Loucy (cell line): ENCODE measurements around the gene GRID2.

Source experiments
- H2AFZ ChIP-seq: fragments of 200-600 bp; sonication (generic); 2 replicates; pipeline ENCODE4 v1.6.0; 2016; ENCODE audit warnings: antibody characterized with exemption, mild to moderate bottlenecking, low read length, moderate library complexity
- H3F3A ChIP-seq: fragments of 200-600 bp; 2 replicates; pipeline ENCODE4 v1.6.0; 2016; ENCODE audit warnings: antibody characterized with exemption, low read depth, mild to moderate bottlenecking
- H3K27me3 ChIP-seq: fragments of 200-600 bp; sonication (generic); 2 replicates; pipeline ENCODE4 v1.6.1; 2014; ENCODE audit warnings: low read length, mild to moderate bottlenecking; ENCODE audit not compliant: insufficient read depth, poor library complexity, severe bottlenecking
- H3K36me3 ChIP-seq: fragments of 200-600 bp; sonication (generic); 2 replicates; pipeline ENCODE4 v1.6.1; 2016; ENCODE audit warnings: low read length; ENCODE audit not compliant: insufficient read depth
- H3K4me1 ChIP-seq: fragments of 200-600 bp; sonication (generic); 2 replicates; pipeline ENCODE4 v1.5.1; 2014; ENCODE audit warnings: low read length, mild to moderate bottlenecking; ENCODE audit not compliant: insufficient read depth, poor library complexity, severe bottlenecking
- H3K4me2 ChIP-seq: fragments of 200-600 bp; sonication (generic); 2 replicates; pipeline ENCODE4 v1.6.0; 2014; ENCODE audit warnings: antibody characterized with exemption, low read length, low read depth, mild to moderate bottlenecking; ENCODE audit not compliant: poor library complexity, severe bottlenecking
- H3K4me3 ChIP-seq: fragments of 200-600 bp; sonication (generic); 2 replicates; pipeline ENCODE4 v1.5.1; 2014; ENCODE audit warnings: low read length, mild to moderate bottlenecking, mixed read lengths; ENCODE audit not compliant: poor library complexity, severe bottlenecking
- H3K79me2 ChIP-seq: fragments of 200-600 bp; sonication (generic); 2 replicates; pipeline ENCODE4 v1.6.1; 2014; ENCODE audit warnings: low read length; ENCODE audit not compliant: insufficient read depth
- H3K9ac ChIP-seq: fragments of 200-600 bp; sonication (generic); 2 replicates; pipeline ENCODE4 v1.6.0; 2014; ENCODE audit warnings: mild to moderate bottlenecking, low read depth, low read length, moderate library complexity; ENCODE audit not compliant: poor library complexity, severe bottlenecking
- H3K9me2 ChIP-seq: fragments of 200-600 bp; sonication (generic); replicated peaks from 2 replicates; pipeline ENCODE4 v1.6.1; 2016; ENCODE audit warnings: low read depth, low read length, mixed read lengths
- H3K9me3 ChIP-seq: fragments of 200-600 bp; sonication (generic); 2 replicates; pipeline ENCODE4 v1.6.1; 2014; ENCODE audit warnings: mild to moderate bottlenecking, antibody characterized with exemption, low read length, low read depth; ENCODE audit not compliant: insufficient read depth
- H4K20me1 ChIP-seq: fragments of 200-600 bp; sonication (generic); 2 replicates; pipeline ENCODE4 v1.6.0; 2014; ENCODE audit warnings: antibody characterized with exemption, low read length, mild to moderate bottlenecking; ENCODE audit not compliant: insufficient read depth, poor library complexity, severe bottlenecking
- CTCF ChIP-seq: fragments of 200-600 bp; sonication (generic); conservative IDR thresholded peaks from 2 replicates; pipeline ENCODE4 v1.5.1; 2014; ENCODE audit warnings: mild to moderate bottlenecking, antibody characterized with exemption, low read length
- EZH2phosphoT487 ChIP-seq: fragments of 200-600 bp; IDR thresholded peaks from 2 replicates; pipeline ENCODE4 v1.6.1; 2018; ENCODE audit warnings: antibody characterized with exemption, mild to moderate bottlenecking, moderate library complexity, borderline replicate concordance

Gene GRID2

GRCh38 chr4:93478805-93479204 lies 1175.0 kb downstream of the GRID2 start:
- no peaks in the 10 kb centered on the region for H3K27me3 ChIP-seq

DNA sequence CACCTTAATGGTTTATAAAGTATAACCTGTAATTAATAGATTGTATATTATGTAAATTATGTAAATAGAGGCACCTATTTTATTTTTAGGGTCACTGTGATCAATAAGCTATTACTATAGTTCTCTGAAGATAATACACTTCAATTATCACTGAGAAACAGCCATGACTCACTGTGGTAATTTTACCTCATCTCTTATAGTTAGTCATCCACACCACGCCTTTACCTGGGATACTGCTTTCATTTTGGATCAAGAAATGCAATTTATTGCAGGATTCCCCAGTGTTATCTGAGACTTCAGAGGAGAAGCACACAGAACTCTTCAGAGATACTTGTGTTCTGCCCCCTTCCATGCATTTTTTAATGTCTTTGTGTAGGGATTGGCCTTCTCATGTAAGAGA lies 1176.7 kb downstream of the GRID2 start:
- Histone ChIP-seq H3K79me2 (no peaks in the 10 kb centered on the region), H2AFZ (no peak overlapping the region), H3K9me2 (no peaks in the 10 kb centered on the region), H3F3A (no peaks in the 10 kb centered on the region), H3K36me3 (no peaks in the 10 kb centered on the region), H3K4me1 (no peaks in the 10 kb centered on the region), H3K9me3 (no peaks in the 10 kb centered on the region), H3K9ac (no peak overlapping the region), H3K4me3 (no peak overlapping the region), H4K20me1 (no peaks in the 10 kb centered on the region), H3K27me3 (no peaks in the 10 kb centered on the region), H3K4me2 (no peak overlapping the region)
- TF ChIP-seq EZH2phosphoT487: no peak
- no peak for TF ChIP-seq CTCF

More at GRCh38 chr4:93478805-93479204, 1175.0 kb downstream of the GRID2 start:
- Histone ChIP-seq H3K79me2 (no peaks in the 10 kb centered on the region), H3K9ac (no peak overlapping the region), H3K36me3 (no peaks in the 10 kb centered on the region), H4K20me1 (no peaks in the 10 kb centered on the region), H3K4me2 (no peak overlapping the region), H3K4me3 (no peak overlapping the region), H3K9me3 (no peaks in the 10 kb centered on the region), H2AFZ (no peak overlapping the region), H3F3A (no peaks in the 10 kb centered on the region), H3K4me1 (no peaks in the 10 kb centered on the region), H3K9me2 (no peaks in the 10 kb centered on the region)
- TF ChIP-seq CTCF: no peak
- no peak for TF ChIP-seq EZH2phosphoT487

- Histone ChIP-seq H3K9me3 (no peaks in the 10 kb centered on the region), H3K4me1 (no peaks in the 10 kb centered on the region), H3K9ac (no peak overlapping the region), H3K9me2 (no peaks in the 10 kb centered on the region), H3K27me3 (no peaks in the 10 kb centered on the region), H3K4me2 (no peak overlapping the region), H3K36me3 (no peaks in the 10 kb centered on the region), H3K4me3 (no peak overlapping the region), H4K20me1 (no peaks in the 10 kb centered on the region), H2AFZ (no peak overlapping the region), H3F3A (no peaks in the 10 kb centered on the region), H3K79me2 (no peaks in the 10 kb centered on the region)
- no peak for TF ChIP-seq EZH2phosphoT487
These were observed 1191.6 kb downstream of the GRID2 start for GRCh38 chr4:93495346-93495745.

DNA sequence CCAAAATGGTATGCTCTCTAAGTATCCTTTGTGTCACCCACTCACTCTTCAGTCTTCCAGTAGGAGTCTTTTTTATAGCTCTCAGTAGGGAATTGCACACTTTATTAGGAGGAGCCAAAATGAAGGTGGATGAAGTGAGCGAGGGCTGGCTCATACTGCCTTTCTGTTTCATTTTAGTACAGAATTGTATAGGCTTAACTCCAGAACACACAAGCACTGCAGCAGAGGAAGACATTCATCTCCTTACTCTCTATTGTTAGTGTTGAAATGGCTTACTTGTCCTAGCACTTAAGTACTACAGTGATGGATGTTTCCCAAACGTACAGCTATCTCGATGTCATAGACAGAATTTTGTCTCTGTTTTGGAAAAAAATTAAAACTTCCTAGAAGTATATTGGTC lies 1197.5 kb downstream of the GRID2 start:
- Histone ChIP-seq H3K4me1 (no peaks in the 10 kb centered on the region), H2AFZ (no peak overlapping the region), H3K27me3 (no peaks in the 10 kb centered on the region), H3K9me3 (no peaks in the 10 kb centered on the region), H3F3A (no peaks in the 10 kb centered on the region), H3K9ac (no peak overlapping the region), H3K4me2 (no peak overlapping the region), H3K4me3 (no peak overlapping the region), H3K9me2 (no peaks in the 10 kb centered on the region), H3K79me2 (no peaks in the 10 kb centered on the region), H3K36me3 (no peaks in the 10 kb centered on the region), H4K20me1 (no peaks in the 10 kb centered on the region)
- TF ChIP-seq EZH2phosphoT487: no peak
- TF ChIP-seq CTCF: no peak
